HUES64 (cell line): Measurements from ENCODE around the gene LRRFIP1.

Source experiments
- H3K27ac ChIP-seq: 2 replicates; pipeline ENCODE4 v1.7.0; 2013; ENCODE audit warnings: low read depth, low read length, inconsistent platforms
- H3K27me3 ChIP-seq: 2 replicates; pipeline ENCODE4 v1.6.1; 2013; ENCODE audit warnings: mild to moderate bottlenecking, low read length; ENCODE audit not compliant: insufficient read depth
- H3K36me3 ChIP-seq: 2 replicates; pipeline ENCODE4 v1.6.1; 2013; ENCODE audit warnings: mild to moderate bottlenecking, low read length; ENCODE audit not compliant: insufficient read depth
- H3K4me1 ChIP-seq: 2 replicates; pipeline ENCODE4 v1.6.1; 2013; ENCODE audit warnings: mild to moderate bottlenecking, low read length, moderate library complexity; ENCODE audit not compliant: insufficient read depth
- H3K4me3 ChIP-seq: 2 replicates; pipeline ENCODE4 v1.5.1; 2013; ENCODE audit warnings: mild to moderate bottlenecking, low read length, moderate library complexity
- H3K9ac ChIP-seq: 2 replicates; pipeline ENCODE4 v1.6.1; 2013; ENCODE audit warnings: mild to moderate bottlenecking, low read depth, low read length
- H3K9me3 ChIP-seq: 2 replicates; pipeline ENCODE4 v1.6.1; 2013; ENCODE audit warnings: low read depth, low read length; ENCODE audit not compliant: insufficient read depth
- WGBS: fragments of 150-250, 120-280 bp; methylation state at CpG from one replicate; pipeline ENCODE4 v1.1.7; 2013; ENCODE audit warnings: missing lambda C conversion rate; 5-methylcytosine and 5-hydroxymethylcytosine counted together

The LRRFIP1 gene

DNA sequence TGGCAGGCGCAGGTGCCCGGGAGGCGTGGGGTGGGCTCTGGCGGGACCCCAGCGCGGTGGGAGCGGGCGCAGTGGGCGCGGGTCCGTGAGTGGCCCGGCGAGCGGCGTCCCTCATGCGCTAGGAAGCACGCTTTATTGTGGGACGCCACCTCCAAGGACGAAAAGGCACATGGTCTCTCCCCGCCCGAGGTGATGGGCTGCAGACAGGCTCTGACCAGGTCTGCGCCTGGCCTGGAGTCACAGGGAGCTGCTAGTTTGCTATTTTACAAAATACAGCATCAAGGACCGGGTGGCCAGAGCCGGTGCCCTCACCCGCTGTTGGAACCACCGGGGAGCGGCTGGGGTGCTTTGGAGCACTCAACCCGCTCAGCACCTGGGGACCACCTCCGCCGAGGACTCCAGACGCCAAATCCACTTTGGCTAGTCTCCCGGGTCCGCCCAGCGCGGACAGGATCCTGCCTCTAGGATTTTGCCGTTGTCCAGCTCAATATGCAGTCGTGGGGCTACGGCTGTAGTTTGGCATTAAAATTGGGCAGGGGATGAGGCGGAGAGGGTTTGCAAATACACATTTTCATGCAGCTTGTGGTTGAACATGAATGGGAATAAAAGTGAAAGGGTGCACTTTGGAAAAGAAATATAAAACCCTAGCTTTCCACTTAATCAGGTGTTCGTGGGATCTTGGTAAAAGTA lies 65.4 kb downstream of the LRRFIP1 start:
- 3% methylated on average over 39 of the region's 40 CpGs for WGBS
- H3K27ac ChIP-seq = 0 out of 2 replicates have a peak overlapping the region, but pooled peaks have one; percentile 58
- H3K4me1 ChIP-seq = peaks cover 30% of the 10 kb centered on the region

GRCh38 chr2:237693291-237693994 lies 66.1 kb downstream of the LRRFIP1 start:
- Histone ChIP-seq H3K36me3 (no peaks in the 10 kb centered on the region), H3K9me3 (no peaks in the 10 kb centered on the region), H3K4me1 (peaks cover 32% of the 10 kb centered on the region), H3K4me3 (peak overlapping the region; percentile 75), H3K9ac (peak overlapping the region; percentile 80; the same call in 1 of the 2 replicates), H3K27ac (no peak overlapping the region), H3K27me3 (peaks cover 17% of the 10 kb centered on the region)
- WGBS = 68% methylated on average over 6 of the region's 6 CpGs

More for the DNA sequence above, 65.4 kb downstream of the LRRFIP1 start:
- H3K9me3 ChIP-seq = no peaks in the 10 kb centered on the region
- peaks cover 17% of the 10 kb centered on the region for H3K27me3 ChIP-seq
- peak overlapping the region; percentile 80 for H3K9ac ChIP-seq
- H3K36me3 ChIP-seq = no peaks in the 10 kb centered on the region
- H3K4me3 ChIP-seq = peak overlapping the region; percentile 75

DNA sequence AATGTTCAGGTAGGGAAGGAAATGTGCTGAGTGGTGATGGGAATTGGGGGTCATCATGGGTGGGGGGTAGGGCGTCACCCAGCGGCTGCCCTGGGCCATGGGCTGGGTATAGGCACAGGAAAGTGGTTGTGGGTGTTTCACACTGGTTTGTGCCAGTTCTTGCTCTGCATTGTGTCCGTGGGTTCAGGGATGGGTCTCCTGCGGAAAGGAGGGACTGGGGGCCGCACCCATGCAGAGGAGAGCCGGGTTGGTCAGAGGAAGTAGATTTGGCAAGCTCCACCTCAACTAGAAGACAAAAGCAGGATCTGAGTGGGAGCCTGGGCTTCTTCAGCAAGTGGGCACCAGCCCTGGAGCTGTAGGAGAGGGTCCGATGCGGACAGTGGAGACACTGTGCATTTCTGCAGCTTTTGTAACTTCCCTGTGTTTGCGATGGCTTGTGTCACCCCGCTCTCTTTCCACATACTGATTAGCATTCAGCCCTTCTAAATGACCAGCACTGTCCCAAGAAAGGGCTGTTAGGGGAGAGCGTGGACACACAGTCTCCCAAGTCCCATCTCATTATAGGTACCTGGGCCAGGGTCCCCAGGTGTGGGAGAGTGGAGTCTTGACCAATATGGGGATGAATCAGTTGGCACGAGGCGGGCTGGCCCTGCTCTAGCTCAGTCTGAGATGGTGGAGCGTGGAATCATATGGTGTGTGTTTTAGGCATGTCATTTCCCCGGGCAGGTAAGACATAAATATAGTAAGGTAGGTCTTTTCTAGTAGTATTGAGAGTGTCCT lies 67.2 kb downstream of the LRRFIP1 start:
- Histone ChIP-seq H3K4me1 (peaks cover 34% of the 10 kb centered on the region), H3K4me3 (no peak overlapping the region), H3K27me3 (peaks cover 17% of the 10 kb centered on the region), H3K9me3 (no peaks in the 10 kb centered on the region), H3K9ac (no peak overlapping the region), H3K27ac (no peak overlapping the region), H3K36me3 (no peaks in the 10 kb centered on the region)
- WGBS = 97% methylated on average over 15 of the region's 15 CpGs

- Histone ChIP-seq H3K27ac (no peak overlapping the region), H3K9ac (no peak overlapping the region), H3K9me3 (no peaks in the 10 kb centered on the region), H3K4me3 (no peak overlapping the region), H3K27me3 (peaks cover 17% of the 10 kb centered on the region), H3K4me1 (peaks cover 41% of the 10 kb centered on the region), H3K36me3 (no peaks in the 10 kb centered on the region)
- WGBS = 93% methylated on average over 5 of the region's 7 CpGs
Observed at GRCh38 chr2:237695201-237695780, 67.9 kb downstream of the LRRFIP1 start.

DNA sequence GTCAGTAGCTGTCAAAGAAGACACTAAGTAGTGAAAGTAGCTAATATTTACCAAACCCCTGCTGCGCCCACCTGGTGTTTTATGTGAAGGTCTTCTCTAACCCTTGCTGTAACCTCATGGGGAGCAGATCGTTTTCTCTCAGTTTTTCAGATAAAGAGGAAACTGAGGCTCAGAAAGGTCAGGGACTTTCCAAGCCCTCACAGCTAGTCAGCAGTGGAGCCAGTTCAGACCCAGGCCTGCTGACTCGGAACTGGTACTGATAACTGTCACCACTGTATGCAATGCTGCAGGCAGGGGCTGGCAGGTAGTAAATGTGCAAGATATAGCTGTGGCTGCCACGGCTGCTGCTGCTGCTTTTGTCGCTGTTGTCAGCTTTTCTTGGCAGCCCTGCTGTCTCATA lies 69.1 kb downstream of the LRRFIP1 start:
- 73% methylated on average over 5 of the region's 5 CpGs for WGBS
- Histone ChIP-seq H3K9ac (no peak overlapping the region), H3K4me3 (no peak overlapping the region), H3K27ac (no peak overlapping the region), H3K36me3 (no peaks in the 10 kb centered on the region), H3K9me3 (no peaks in the 10 kb centered on the region), H3K4me1 (peaks cover 49% of the 10 kb centered on the region), H3K27me3 (peaks cover 15% of the 10 kb centered on the region)

- H3K9ac ChIP-seq = no peak overlapping the region
- peaks cover 62% of the 10 kb centered on the region for H3K4me1 ChIP-seq
- H3K9me3 ChIP-seq = no peaks in the 10 kb centered on the region
- H3K4me3 ChIP-seq = no peak overlapping the region
- no peak overlapping the region for H3K27ac ChIP-seq
- no peaks in the 10 kb centered on the region for H3K36me3 ChIP-seq
- peaks cover 13% of the 10 kb centered on the region for H3K27me3 ChIP-seq
- WGBS = 86% methylated on average over 13 of the region's 13 CpGs
Observed at GRCh38 chr2:237697586-237698357, 70.4 kb downstream of the LRRFIP1 start.

- peaks cover 8% of the 10 kb centered on the region for H3K27me3 ChIP-seq
- H3K36me3 ChIP-seq = no peaks in the 10 kb centered on the region
- peaks cover 63% of the 10 kb centered on the region for H3K4me1 ChIP-seq
- no peaks in the 10 kb centered on the region for H3K9me3 ChIP-seq
- no peak overlapping the region for H3K27ac ChIP-seq
- no peak overlapping the region for H3K9ac ChIP-seq
- no peak overlapping the region for H3K4me3 ChIP-seq
- 95% methylated on average over 5 of the region's 5 CpGs for WGBS
Observed at GRCh38 chr2:237698358-237698694, 70.9 kb downstream of the LRRFIP1 start.

GRCh38 chr2:237699870-237700511 lies 72.6 kb downstream of the LRRFIP1 start:
- Histone ChIP-seq H3K27me3 (no peaks in the 10 kb centered on the region), H3K4me3 (no peak overlapping the region), H3K9me3 (no peaks in the 10 kb centered on the region), H3K27ac (no peak overlapping the region), H3K9ac (no peak overlapping the region), H3K36me3 (no peaks in the 10 kb centered on the region), H3K4me1 (peaks cover 55% of the 10 kb centered on the region)
- WGBS = 88% methylated on average over 19 of the region's 19 CpGs

DNA sequence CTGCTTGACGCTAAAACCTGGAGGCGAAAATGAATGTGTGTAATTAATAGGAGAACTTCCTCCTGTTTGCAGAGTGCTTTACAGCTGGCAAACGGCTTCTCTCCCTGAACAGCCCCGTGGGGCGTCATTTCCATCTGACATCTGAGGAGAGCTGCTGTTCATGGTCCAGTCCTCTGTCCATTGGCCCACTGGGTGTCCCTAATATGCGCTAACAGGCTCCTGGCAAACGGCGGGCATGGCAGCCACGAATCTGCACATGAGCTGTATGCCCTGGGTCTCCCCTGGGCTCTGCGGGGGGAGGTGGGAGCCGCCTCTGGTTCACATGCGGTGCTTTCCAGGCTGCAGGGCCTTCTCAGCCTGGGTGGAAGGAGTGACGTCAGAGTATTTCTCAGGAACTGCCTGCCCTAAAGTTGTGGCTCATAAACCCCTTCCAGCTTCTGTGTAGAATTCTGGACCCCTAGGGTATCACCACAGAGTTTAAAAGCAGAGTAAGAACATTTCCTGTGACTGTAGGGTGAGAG lies 73.2 kb downstream of the LRRFIP1 start:
- Histone ChIP-seq H3K9ac (no peak overlapping the region), H3K9me3 (no peaks in the 10 kb centered on the region), H3K27me3 (no peaks in the 10 kb centered on the region), H3K4me3 (no peak overlapping the region), H3K27ac (no peak overlapping the region; the same call in 1 of the 2 replicates), H3K36me3 (no peaks in the 10 kb centered on the region), H3K4me1 (peaks cover 52% of the 10 kb centered on the region)
- WGBS = 74% methylated on average over 13 of the region's 13 CpGs
